A673 (cell line): ENCODE data around the gene MAN2B2.

Source experiments
- EZH2 ChIP-seq: fragments of 200-600 bp; sonication (generic); IDR thresholded peaks from 2 replicates; pipeline ENCODE4 v1.6.1; 2017; ENCODE audit warnings: borderline replicate concordance, low read depth, mild to moderate bottlenecking, mixed read lengths, antibody characterized with exemption, low read length; ENCODE audit not compliant: poor library complexity, severe bottlenecking
- TF ChIP-seq, protein P1 (sequence below): fragments of 300-800, 200-600 bp; sonication (generic); conservative IDR thresholded peaks from 2 replicates; pipeline ENCODE4 v1.5.1; 2017; ENCODE audit warnings: low read depth, mild to moderate bottlenecking, antibody characterized with exemption, low read length, moderate library complexity, mixed read lengths

DNA sequence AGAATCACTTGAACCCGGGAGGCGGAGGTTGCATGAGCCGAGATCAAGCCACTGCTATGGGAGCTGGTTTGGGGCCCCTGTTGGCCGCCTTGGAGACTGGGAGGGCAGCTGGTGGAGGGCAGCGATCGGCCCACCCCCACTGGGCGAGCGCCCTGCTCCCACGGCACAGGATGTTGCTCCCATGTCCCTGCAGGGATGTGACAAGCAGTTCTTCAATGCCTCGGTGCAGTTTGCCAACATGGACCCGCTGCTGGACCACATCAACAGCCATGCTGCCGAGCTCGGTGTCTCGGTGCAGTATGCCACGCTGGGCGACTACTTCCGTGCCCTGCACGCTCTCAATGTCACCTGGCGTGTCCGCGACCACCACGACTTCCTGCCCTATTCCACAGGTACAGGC, 19.4 kb downstream of the MAN2B2 start:
- TF ChIP-seq, protein P1, sequence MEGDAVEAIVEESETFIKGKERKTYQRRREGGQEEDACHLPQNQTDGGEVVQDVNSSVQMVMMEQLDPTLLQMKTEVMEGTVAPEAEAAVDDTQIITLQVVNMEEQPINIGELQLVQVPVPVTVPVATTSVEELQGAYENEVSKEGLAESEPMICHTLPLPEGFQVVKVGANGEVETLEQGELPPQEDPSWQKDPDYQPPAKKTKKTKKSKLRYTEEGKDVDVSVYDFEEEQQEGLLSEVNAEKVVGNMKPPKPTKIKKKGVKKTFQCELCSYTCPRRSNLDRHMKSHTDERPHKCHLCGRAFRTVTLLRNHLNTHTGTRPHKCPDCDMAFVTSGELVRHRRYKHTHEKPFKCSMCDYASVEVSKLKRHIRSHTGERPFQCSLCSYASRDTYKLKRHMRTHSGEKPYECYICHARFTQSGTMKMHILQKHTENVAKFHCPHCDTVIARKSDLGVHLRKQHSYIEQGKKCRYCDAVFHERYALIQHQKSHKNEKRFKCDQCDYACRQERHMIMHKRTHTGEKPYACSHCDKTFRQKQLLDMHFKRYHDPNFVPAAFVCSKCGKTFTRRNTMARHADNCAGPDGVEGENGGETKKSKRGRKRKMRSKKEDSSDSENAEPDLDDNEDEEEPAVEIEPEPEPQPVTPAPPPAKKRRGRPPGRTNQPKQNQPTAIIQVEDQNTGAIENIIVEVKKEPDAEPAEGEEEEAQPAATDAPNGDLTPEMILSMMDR, result no peak
- no peak for TF ChIP-seq EZH2
